Measurements from ENCODE around the gene GOLGA3. TPM values are rescaled to one million over a fixed set of nuclear protein-coding genes. Genes with fewer than 3 reads are reported as not detected.

GOLGA3 gene
- total RNA-seq, 1 donor from 2014 or later: 50.6 TPM

- Mint-ChIP-seq H3K27ac (ENCODE audit: unreplicated experiment) (no peak overlapping the region), H3K36me3 (ENCODE audit: unreplicated experiment) (peaks cover under 1% of the 10 kb centered on the region), H3K9me3 (ENCODE audit: unreplicated experiment) (peaks cover under 1% of the 10 kb centered on the region)
Measured at GRCh38 chr12:132872975-132873421, 44.3 kb upstream of the GOLGA3 start.

GRCh38 chr12:132872073-132872855 lies 43.6 kb upstream of the GOLGA3 start:
- no peaks in the 10 kb centered on the region for H3K4me1 Mint-ChIP-seq (ENCODE audit: low read depth, unreplicated experiment)

More at GRCh38 chr12:132872975-132873421, 44.3 kb upstream of the GOLGA3 start:
- DNase-seq: no peak
- H3K27me3 Mint-ChIP-seq (ENCODE audit: unreplicated experiment): no peaks in the 10 kb centered on the region
- no peaks in the 10 kb centered on the region for H3K4me1 Mint-ChIP-seq (ENCODE audit: low read depth, unreplicated experiment)
- H3K4me3 Mint-ChIP-seq (ENCODE audit: unreplicated experiment): no peak overlapping the region
- TF ChIP-seq CTCF (IDR thresholded peaks at IDR 0.05; ENCODE audit: partially characterized antibody, unreplicated experiment): no peak

GRCh38 chr12:132869551-132869950 lies 40.9 kb upstream of the GOLGA3 start:
- TF ChIP-seq CTCF (IDR thresholded peaks at IDR 0.05; ENCODE audit: partially characterized antibody, unreplicated experiment): no peak
- DNase-seq: no peak
- no peaks in the 10 kb centered on the region for H3K27me3 Mint-ChIP-seq (ENCODE audit: unreplicated experiment)
- no peak overlapping the region for H3K4me3 Mint-ChIP-seq (ENCODE audit: unreplicated experiment)
- peaks cover 8% of the 10 kb centered on the region for H3K36me3 Mint-ChIP-seq (ENCODE audit: unreplicated experiment)
- H3K9me3 Mint-ChIP-seq (ENCODE audit: unreplicated experiment): peaks cover 5% of the 10 kb centered on the region
- H3K27ac Mint-ChIP-seq (ENCODE audit: unreplicated experiment): no peak overlapping the region
- H3K4me1 Mint-ChIP-seq (ENCODE audit: low read depth, unreplicated experiment): no peaks in the 10 kb centered on the region

More at GRCh38 chr12:132872073-132872855, 43.6 kb upstream of the GOLGA3 start:
- no peak overlapping the region for H3K27ac Mint-ChIP-seq (ENCODE audit: unreplicated experiment)
- peaks cover 5% of the 10 kb centered on the region for H3K9me3 Mint-ChIP-seq (ENCODE audit: unreplicated experiment)
- TF ChIP-seq CTCF (IDR thresholded peaks at IDR 0.05; ENCODE audit: partially characterized antibody, unreplicated experiment): no peak
- no peak for DNase-seq
- H3K4me3 Mint-ChIP-seq (ENCODE audit: unreplicated experiment): no peak overlapping the region
- no peaks in the 10 kb centered on the region for H3K27me3 Mint-ChIP-seq (ENCODE audit: unreplicated experiment)
- H3K36me3 Mint-ChIP-seq (ENCODE audit: unreplicated experiment): peaks cover 8% of the 10 kb centered on the region

GRCh38 chr12:132866251-132866828 lies 37.7 kb upstream of the GOLGA3 start:
- no peak for DNase-seq
- H3K4me3 Mint-ChIP-seq (ENCODE audit: unreplicated experiment): no peak overlapping the region
- peaks cover 8% of the 10 kb centered on the region for H3K36me3 Mint-ChIP-seq (ENCODE audit: unreplicated experiment)
- H3K27me3 Mint-ChIP-seq (ENCODE audit: unreplicated experiment): peaks cover 2% of the 10 kb centered on the region
- H3K4me1 Mint-ChIP-seq (ENCODE audit: low read depth, unreplicated experiment): no peaks in the 10 kb centered on the region
- peaks cover 5% of the 10 kb centered on the region for H3K9me3 Mint-ChIP-seq (ENCODE audit: unreplicated experiment)
- no peak for TF ChIP-seq CTCF (IDR thresholded peaks at IDR 0.05; ENCODE audit: partially characterized antibody, unreplicated experiment)
- H3K27ac Mint-ChIP-seq (ENCODE audit: unreplicated experiment): no peak overlapping the region

- H3K4me1 Mint-ChIP-seq (ENCODE audit: low read depth, unreplicated experiment): no peaks in the 10 kb centered on the region
- H3K4me3 Mint-ChIP-seq (ENCODE audit: unreplicated experiment): no peak overlapping the region
- H3K27me3 Mint-ChIP-seq (ENCODE audit: unreplicated experiment): peaks cover 3% of the 10 kb centered on the region
- no peak for TF ChIP-seq CTCF (IDR thresholded peaks at IDR 0.05; ENCODE audit: partially characterized antibody, unreplicated experiment)
- no peaks in the 10 kb centered on the region for H3K9me3 Mint-ChIP-seq (ENCODE audit: unreplicated experiment)
- no peak overlapping the region for H3K27ac Mint-ChIP-seq (ENCODE audit: unreplicated experiment)
- no peak for DNase-seq
- H3K36me3 Mint-ChIP-seq (ENCODE audit: unreplicated experiment): no peaks in the 10 kb centered on the region
Measured at GRCh38 chr12:132861558-132861957, 32.9 kb upstream of the GOLGA3 start.

Data from glutamatergic neuron (in vitro differentiated cells).